ENCODE measurements around the gene VDR.

GRCh38 chr12:47860279-47860841 lies 44.4 kb downstream of the VDR start:
- TF ChIP-seq POLR2AphosphoS5 (IDR thresholded peaks at IDR 0.05; ENCODE audit: low read depth, low read length) = no peak
- no peak for TF ChIP-seq POLR2A (IDR thresholded peaks at IDR 0.05; ENCODE audit: low read depth, low read length)
- no peak for TF ChIP-seq TAF1 (IDR thresholded peaks at IDR 0.05; ENCODE audit: low read depth, low read length)
- no peak for TF ChIP-seq PAX5 (IDR thresholded peaks at IDR 0.05; ENCODE audit: insufficient read depth, low read length, severe bottlenecking)
- no peak for TF ChIP-seq SPI1 (IDR thresholded peaks at IDR 0.05; ENCODE audit: low read depth, low read length)
- TF ChIP-seq POU2F2 (IDR thresholded peaks at IDR 0.05; ENCODE audit: low read depth, low read length) = no peak
